ENCODE measurements around the gene REXO2.

REXO2 gene

DNA sequence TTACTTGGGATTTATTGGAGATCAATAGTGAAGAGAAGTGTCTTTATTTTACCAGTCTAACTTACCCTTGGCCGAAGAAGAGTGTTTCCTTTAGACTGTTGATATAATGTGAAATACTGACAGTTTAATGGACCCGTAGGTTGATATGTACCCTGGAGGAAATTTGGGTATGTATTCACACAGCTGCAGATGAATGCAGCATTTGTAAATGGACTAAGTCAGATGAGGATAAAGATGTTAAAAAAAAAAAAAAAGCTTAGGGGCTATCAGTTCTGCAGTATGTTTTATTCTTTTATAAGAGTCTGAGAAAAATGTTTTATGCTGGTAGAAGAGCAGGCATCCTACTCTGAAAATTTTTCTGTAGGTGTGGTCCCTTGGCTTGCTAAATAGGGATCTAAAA is 2.7 kb downstream of the REXO2 start:
- DNase-seq: no peak

DNA sequence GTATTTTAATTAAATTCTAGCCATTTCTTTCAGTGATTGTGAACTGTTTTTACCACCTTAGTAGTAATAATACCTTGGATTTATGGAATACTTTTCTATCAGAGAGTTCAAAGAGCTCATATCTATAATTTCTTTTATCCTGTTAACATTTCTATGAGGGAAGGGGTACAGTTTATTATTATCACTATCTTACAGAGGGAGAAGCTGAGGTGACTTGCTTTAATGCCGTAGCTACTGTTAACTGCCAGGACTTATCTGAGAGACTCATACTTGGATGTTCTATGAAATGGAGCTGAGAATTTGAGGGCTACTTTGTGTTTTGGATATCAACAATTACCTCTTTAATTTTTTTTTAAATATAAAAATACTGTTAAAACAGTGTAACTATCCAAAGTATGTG is 3.3 kb downstream of the REXO2 start:
- DNase-seq: no peak

DNA sequence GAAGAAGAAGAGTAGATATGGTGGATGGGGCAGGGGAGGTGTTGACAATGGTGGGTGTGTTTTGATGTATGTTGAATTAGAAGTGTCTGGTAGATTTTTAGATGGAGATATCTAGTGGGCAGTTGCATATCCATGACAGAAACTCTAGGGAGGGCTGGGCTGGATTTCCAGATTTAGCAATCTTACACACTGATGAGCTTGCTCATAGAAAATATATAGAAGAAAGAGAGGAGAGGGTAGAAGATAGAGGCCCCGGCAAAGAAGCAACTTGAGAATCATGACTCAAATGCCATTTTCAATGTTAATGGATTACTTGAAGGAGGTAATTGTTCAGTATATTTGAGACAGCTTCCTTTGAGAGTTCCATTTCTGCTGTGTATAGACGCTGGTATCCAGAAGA is 8.2 kb downstream of the REXO2 start:
- no peak for DNase-seq

DNA sequence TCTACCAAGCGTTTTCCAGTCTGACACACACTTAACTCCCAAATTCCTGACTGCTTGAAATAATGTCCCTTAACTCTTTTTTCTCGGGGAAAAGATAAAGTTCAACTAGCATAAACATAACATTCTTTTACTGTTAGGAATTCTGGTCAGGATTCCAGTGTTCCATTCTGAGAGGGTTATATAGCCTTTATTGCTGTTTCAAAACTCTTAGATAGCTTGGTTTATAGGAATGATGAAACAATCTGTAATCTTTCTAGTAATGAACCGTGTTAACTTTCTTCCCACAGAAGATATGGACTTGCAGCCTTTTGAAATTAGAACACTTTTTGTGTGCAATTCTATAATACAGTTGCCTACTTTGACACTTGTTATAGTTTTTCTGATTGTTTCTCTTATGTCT is 8.6 kb downstream of the REXO2 start:
- DNase-seq: no peak

DNA sequence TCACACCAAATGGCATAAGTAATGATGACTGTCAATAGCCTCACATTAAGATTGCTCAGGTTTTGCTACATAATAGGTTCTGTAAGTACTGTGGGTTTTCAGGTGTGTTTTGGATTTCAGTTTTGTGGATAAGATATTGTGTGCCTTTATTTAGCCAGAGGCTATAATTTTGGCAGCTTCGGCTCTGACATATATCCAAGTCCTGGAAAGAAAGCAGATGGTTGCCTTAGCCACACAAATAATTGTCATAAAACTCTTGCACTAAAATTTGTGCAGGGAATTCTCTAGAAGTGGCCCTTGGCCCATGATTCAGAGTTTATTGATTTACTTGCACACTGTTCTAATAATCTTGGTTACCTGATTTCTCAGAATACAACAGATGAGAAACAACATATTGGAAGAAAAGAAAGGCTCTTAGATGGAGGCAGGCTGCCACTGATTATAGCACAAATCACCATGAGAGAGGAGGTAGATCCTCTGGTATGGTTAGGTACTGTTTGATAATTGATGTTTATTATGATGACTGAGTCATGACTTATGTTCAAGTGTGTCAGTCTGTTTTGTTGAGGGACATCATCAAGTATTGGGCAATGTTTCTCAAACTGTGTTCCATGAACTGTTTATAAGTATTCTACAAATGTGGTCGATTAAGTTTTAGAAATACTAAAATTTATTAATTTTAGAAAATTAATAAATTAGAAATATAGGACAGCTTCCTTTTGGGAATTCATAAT is 9.6 kb downstream of the REXO2 start:
- no peak for DNase-seq

DNA sequence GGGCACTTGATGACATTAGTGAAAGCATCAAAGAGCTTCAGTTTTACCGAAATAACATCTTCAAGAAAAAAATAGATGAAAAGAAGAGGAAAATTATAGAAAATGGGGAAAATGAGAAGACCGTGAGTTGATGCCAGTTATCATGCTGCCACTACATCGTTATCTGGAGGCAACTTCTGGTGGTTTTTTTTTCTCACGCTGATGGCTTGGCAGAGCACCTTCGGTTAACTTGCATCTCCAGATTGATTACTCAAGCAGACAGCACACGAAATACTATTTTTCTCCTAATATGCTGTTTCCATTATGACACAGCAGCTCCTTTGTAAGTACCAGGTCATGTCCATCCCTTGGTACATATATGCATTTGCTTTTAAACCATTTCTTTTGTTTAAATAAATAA is 10.6 kb downstream of the REXO2 start:
- no peak for DNase-seq

DNA sequence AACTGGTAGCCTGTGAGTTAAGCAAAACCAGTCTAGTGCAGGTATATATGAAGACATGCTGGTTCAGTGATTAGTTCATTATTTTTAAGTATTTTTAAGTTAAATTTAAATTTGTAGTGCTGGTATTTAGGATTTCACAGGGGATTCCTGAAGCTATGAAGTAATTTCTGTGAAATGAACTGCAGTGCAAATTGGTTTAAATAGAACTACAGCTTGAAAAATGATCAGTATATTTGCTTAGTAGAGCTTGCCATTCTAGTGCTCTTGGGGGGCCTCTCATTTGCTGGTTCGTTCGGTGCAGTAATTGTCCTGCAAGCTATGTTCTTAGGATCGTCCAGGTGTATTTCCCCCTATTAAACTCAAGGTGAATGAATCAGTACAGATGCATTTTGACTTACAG is 13.1 kb downstream of the REXO2 start:
- DNase-seq: no peak

DNA sequence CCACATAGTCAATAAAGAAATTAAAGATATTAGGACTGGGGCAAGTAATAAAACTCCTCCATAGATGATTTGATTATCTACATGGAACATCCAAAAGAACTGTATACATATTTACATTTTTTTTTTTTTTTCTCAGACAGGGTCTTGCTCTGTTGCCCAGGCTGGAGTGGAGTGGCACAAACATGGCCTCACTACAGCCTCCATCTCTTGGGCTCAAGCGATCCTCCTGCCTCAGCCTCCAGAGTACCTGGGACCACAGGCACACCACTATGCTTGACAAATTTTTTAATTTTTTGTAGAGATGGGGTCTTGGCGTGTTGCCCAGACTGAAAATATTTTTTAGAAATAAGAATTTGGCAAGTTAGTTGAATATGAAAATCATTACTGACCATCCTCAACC is 24.7 kb downstream of the REXO2 start:
- no peak for DNase-seq

DNA sequence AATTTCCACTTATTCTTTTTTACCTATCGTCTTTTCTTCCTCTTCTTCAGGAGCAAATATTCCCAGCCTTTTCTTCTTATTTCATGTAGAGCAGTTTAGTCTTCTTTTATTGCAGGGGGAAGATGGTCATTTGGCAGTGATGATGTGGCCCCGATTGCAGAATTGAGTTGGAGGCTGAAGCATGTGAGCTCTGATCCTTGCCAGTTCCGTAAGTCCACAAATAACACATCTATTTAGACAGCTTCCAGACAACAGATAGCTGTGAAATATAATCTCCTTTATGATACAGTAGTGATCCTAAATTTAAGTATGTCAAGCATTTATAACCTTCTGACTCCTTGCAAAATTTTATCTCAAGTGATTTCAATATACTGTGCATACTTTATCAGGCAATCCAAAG is 27.5 kb downstream of the REXO2 start:
- DNase-seq: no peak

DNA sequence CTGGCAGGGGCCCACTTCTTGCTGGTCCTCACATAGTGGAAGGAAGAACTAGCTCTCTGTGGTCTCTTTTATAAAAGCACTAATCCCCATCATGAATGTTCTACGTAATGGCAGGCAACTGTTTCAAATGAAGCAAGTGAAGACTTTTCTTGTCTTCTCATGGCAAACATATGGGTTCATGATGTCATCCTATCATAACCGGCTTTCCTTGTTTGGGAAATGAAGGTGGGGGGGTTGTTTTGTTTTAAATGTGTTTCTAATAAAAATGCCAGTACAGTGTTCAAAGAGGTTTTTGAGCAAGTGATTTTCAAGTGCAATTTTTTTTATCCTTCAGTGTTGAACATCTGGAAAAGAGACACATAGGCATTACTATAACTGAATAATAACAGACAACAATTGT is 33.4 kb downstream of the REXO2 start:
- DNase-seq: no peak

DNA sequence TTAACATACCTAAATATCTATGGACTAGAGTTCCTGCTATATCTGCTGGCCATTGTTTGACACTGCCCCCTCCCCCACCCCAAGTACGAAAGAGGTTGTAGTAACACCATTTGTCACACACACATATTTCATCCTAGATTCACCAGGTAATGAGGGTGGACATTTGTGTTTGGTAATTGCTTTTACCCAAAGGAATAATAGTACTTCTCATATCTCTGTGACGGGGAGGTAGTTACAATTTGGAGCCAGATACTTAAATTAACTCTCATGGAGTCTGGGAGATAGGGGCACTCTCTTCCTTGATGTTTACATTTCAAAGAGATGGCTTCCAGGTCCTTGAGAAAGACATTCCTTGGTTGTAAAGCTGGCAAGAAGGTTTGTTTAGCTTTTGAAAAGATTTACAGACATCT is 38.7 kb downstream of the REXO2 start:
- no peak for DNase-seq

DNA sequence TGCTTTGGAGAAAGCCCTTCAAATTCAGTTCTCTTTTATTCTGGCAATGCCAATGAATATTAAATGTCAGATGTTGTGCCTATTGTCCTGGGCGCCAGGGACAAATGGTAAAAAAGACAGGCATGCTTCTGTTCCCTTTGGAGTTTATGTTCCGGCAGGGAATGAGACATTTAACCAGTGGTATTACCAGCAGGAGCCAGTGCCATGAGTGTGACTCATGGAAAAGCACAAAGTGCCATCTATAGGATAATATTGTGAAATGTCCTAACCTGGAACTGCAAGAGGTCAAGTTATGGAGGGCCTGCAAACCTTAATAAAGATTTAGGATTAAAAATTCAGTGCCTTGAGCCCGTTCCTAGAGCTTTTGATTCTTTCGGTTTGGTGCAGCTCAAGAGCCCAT is 39.5 kb downstream of the REXO2 start:
- DNase-seq: no peak

DNA sequence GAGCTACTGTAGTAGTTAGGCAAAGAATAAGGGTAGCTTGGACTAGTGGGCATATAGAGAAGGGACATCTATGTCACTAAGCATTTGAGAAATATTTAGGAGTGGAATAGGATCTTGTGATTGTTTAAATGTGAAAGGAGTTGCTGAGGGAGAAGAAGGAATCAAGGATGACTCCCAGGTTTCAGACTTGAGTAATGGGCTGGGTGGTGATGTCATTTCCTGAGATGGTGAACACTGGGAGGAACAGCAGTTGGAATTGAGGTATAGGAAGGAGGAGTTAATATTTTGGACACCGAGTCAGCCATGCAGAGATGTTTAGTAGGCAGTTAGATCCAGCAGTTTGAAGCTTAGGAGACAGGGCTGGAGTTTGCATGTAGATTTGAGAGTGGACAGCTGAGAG is 40.1 kb downstream of the REXO2 start:
- DNase-seq: no peak

DNA sequence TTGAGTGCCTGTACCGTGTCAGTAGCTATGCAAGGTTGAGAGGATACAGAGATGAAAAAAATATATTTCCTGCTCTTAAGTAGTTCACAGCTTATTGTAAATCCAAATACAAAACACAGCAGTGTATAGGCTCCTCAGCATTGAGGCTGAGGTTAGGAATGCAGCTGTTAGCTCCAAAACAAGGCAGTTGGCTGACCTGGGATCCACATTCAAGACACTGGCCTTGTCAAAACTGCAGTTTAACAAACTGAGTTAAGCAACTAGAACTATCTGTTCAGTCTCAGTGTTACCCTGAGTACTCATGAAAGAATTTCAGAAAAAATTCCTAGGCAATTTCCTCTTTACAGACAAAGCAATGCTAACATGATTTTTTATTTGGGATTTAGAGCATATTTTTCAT is 42.8 kb downstream of the REXO2 start:
- no peak for DNase-seq

DNA sequence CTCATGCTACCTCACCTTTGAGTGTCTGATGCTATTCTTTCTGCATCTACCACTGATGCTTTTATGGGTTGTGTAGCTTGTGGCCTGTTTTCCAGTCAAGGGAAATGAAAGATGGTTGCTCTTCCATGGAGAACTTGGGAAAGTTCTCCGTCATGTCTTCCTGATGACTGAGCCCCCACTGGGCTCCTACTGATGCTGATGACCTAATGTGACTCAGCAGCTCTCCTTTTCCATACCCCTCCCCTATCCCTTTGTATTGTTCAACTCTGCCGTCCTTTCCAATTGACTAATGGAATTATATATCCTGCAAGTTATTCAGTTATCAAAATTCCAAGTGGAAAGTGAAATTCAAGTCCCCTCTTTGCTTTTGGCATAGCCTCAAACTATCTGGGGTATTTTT is 44.7 kb downstream of the REXO2 start:
- no peak for DNase-seq

DNA sequence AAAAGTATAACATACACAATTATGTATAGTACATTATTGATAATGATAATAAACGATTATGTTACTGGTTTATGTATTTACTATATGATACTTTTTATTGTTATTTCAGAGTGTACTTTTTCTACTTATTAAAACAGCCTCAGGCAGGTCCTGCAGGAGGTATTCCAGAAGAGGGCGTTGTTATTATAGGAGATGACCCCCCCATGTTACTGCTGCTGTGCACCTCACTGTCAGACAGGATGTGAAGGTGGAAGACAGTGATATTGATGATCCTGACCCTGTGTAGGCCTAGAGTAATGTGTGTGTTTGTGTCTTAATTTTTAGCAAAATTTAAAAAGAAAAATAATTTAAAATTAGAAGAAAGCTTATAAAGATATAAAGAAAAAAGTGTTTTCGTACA is 57.6 kb downstream of the REXO2 start:
- DNase-seq: no peak

DNA sequence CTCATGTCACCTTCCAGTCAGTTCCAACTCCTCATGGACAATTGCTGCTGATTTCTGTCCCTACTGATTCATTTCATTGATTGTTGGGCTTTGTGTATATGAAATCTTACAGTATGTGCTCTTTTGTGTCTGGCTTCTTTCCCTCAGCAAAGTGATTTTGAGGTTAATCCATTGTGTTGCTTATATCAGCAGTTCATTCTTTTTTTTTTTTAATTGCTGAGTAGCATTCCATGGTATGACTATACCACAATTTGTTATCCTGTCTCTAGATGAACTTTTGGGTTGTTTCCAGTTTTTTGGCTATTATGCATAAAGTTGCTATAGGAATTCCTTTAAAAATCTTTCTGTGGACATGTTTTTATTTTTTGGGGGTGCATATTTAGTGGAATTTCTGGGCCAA is 60.5 kb downstream of the REXO2 start:
- DNase-seq: no peak

Data from activated naive CD4-positive, alpha-beta T cell treated with Interleukin-2 at 50 U/mL for 16 hours (primary cell).